Spleen (tissue), 7 donors: ENCODE results near the gene SEBOX.

Experiments
- POLR2A ChIP-seq, 3 donors: fragments of 450-650 bp; IDR thresholded peaks; one replicate each; pipeline ENCODE4 v1.5.1; 2017; ENCODE audit warnings: antibody characterized with exemption in 3 of 3, mild to moderate bottlenecking in 1 of 3
- TF ChIP-seq, protein P1 (sequence below), 11 experiments: fragments of 200-600 bp in 7 of 11; fragments of 450-650 bp in 4 of 11; sonication (generic) in 4 of 11; IDR thresholded peaks in 8 of 11; conservative IDR thresholded peaks in 3 of 11; 1 replicate in 7 of 11; 2 replicates in 4 of 11; pipeline versions ENCODE4 v1.4.0 to v1.8.0; 2016 to 2021; ENCODE audit warnings: antibody characterized with exemption in 11 of 11, inconsistent platforms in 4 of 11, mild to moderate bottlenecking in 1 of 11
- donor health status: DM: no; HTN: no; CAD: no; lungs with moderate emphysema.
- donor health status: DM: no; HTN: no; CAD: no.
- donor health status: DM: no; HTN: no; CAD: no.

DNA sequence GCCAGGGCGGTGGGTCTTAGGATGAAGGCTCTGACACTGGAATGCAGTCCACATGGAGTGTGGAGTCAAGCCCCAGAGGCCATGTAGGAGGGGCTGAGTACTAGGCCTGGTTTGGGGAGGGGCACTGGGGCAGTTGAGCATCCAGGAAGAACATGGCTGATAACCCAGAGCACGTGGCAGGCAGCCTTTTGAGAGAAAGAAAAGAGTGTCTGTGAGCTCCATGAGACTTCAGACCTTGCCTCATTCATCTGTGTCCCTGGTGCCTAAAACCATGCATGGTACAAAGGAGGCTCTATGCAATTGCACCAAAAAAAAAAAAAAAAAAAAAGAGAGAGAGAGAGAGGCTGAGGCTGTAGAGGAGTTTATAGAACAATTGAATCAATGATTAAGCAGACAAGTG, 26.4 kb upstream of the SEBOX start:
- TF ChIP-seq, protein P1, sequence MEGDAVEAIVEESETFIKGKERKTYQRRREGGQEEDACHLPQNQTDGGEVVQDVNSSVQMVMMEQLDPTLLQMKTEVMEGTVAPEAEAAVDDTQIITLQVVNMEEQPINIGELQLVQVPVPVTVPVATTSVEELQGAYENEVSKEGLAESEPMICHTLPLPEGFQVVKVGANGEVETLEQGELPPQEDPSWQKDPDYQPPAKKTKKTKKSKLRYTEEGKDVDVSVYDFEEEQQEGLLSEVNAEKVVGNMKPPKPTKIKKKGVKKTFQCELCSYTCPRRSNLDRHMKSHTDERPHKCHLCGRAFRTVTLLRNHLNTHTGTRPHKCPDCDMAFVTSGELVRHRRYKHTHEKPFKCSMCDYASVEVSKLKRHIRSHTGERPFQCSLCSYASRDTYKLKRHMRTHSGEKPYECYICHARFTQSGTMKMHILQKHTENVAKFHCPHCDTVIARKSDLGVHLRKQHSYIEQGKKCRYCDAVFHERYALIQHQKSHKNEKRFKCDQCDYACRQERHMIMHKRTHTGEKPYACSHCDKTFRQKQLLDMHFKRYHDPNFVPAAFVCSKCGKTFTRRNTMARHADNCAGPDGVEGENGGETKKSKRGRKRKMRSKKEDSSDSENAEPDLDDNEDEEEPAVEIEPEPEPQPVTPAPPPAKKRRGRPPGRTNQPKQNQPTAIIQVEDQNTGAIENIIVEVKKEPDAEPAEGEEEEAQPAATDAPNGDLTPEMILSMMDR (IDR thresholded peaks at IDR 0.05 in 8 of 11, conservative IDR thresholded peaks at IDR 0.05 in 3 of 11), result no peak
- no peak for TF ChIP-seq POLR2A (IDR thresholded peaks at IDR 0.05)
